ENCODE results near the gene CCDC34.

Gene CCDC34

DNA sequence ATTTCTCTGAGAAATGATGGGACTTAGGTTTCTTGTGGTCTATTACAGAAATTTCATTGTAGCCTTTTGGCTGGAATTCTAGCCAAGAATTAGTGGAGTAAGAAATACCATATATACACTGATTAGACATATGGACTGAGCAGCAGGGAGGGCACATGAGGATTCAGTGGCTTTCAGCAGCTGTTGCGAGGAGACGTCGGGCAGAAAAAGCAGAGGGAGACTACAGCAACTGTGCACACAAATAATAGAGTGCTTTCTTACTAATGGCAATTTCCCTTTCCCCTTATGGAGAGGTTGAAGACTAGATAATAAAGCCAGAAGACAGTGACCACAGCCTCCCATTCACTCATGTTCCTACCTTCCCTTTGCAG lies 35.4 kb upstream of the CCDC34 start:
- TF ChIP-seq GATA2 (IDR thresholded peaks at IDR 0.05; ENCODE audit: low read depth, low read length) (no peak), GATA3 (IDR thresholded peaks at IDR 0.05; ENCODE audit: low read depth, low read length) (no peak)

DNA sequence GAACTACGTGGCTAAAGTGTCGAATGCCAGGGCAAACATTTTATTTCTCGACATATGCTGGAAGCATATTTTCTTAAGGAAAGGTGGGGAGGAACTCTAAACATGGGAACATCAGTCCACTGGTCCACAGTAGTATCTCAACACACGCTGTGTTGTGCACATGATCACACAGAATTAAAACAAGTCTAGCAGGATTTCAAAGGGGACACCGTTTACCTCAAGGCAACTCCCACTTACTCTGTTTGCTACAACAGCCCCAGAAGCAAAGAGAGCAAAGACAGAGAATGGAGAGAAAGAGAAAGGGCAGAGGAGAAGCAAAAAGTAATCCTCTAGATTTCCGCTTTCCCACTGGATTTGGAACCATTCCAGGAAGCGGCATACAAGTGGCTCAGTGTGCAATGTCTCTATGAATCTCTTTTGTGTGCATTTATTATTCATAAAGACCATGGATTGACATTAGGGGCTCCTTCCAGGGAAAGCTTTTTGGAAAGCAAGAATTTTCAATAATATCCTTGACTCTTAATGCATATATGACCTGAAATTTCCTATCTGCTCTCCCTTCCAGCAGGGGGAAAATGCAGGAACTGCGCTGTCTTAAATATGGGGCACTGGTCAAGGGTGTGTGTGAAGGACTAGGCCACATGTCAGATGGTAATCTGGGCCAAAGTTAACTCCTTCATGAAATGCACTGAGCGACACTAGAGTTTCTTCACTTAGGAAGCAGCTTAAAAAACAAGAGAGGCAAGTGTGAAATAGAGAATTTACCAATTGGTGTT lies 34.8 kb upstream of the CCDC34 start:
- TF ChIP-seq GATA2 (IDR thresholded peaks at IDR 0.05; ENCODE audit: low read depth, low read length) (no peak), GATA3 (IDR thresholded peaks at IDR 0.05; ENCODE audit: low read depth, low read length) (no peak)

DNA sequence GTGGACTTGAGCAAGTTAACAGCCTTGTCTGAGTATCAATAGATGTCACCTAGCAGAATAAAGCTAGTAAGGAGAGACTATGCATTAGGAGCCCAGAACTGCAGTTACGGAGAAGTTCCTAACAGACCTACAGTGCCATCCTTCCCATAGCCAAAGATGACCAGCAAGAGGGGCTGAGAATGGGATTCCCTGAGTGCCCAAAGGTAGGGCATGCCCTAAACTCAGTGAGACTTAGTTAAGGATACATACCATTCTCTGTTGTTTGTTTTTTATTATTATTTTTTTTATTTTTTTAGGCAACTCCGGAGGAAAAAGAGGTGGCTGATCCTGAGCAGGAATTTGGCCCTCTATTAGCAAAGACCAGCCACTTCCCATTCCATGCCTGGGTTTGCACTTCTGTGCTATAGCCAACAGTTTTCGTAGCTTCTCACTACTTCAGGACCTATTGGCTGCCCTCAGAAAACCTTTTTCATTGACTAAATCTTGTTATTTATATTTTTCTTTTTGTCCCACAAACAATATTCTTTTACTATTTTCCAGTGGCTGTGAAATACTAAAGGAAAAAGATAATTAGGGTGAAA lies 33.3 kb upstream of the CCDC34 start:
- no peak for TF ChIP-seq GATA2 (IDR thresholded peaks at IDR 0.05; ENCODE audit: low read depth, low read length)
- TF ChIP-seq GATA3 (IDR thresholded peaks at IDR 0.05; ENCODE audit: low read depth, low read length): no peak

DNA sequence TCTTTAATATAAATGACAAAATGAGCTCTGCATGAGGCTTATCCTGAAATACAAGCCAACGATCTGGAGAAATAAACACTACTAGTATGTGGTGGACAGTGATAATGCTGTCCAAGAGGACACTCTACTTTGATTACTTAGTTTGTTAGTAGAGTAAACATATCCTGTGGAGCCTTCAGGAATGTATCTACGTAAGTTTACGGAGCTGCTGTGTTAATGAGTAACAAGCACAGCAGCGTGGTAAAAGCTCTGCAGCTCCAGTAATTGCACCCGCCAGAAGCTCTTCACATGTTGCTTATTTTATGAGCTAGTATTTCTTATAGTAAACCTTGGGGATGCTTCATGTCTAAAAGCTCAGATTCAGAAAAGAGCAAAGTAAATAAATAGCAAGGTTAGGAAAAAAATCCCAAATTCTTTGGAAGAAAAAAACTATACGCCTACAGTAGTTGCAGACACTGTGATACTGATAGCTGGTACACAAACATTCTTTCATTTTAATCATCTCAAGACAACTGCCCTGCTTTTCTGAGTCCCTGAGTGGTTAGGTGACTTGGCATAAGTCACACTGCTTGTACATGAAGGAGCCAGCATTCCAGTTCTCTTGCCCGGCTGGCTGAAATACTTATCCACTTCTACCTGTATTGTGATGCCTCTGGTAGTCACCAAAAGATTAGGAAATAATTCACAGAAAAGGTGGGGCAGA lies 32.7 kb upstream of the CCDC34 start:
- TF ChIP-seq GATA3 (IDR thresholded peaks at IDR 0.05; ENCODE audit: low read depth, low read length) (no peak), GATA2 (IDR thresholded peaks at IDR 0.05; ENCODE audit: low read depth, low read length) (no peak)

DNA sequence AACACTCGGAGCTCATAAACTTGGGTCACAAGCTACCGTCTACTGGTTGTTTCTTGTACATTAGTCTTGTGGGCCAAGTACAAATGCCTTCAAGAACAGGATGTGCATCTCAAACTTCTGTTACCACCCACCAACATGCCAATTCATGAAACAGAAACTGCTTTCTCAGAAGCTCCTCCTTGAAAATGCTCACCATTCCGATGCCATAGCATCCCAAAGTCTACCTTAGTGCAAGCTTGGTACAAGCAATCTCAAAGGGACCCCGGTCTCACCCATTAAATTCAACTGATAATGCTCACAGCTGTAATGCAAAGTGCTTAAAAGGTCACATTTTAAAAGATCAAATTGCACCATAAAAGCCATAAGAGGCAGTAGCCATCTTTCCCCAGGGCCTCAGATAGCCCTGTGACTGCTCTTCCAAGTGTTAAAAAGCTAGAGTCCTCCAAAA lies 31.8 kb upstream of the CCDC34 start:
- TF ChIP-seq GATA3 (IDR thresholded peaks at IDR 0.05; ENCODE audit: low read depth, low read length) (no peak), GATA2 (IDR thresholded peaks at IDR 0.05; ENCODE audit: low read depth, low read length) (no peak)

DNA sequence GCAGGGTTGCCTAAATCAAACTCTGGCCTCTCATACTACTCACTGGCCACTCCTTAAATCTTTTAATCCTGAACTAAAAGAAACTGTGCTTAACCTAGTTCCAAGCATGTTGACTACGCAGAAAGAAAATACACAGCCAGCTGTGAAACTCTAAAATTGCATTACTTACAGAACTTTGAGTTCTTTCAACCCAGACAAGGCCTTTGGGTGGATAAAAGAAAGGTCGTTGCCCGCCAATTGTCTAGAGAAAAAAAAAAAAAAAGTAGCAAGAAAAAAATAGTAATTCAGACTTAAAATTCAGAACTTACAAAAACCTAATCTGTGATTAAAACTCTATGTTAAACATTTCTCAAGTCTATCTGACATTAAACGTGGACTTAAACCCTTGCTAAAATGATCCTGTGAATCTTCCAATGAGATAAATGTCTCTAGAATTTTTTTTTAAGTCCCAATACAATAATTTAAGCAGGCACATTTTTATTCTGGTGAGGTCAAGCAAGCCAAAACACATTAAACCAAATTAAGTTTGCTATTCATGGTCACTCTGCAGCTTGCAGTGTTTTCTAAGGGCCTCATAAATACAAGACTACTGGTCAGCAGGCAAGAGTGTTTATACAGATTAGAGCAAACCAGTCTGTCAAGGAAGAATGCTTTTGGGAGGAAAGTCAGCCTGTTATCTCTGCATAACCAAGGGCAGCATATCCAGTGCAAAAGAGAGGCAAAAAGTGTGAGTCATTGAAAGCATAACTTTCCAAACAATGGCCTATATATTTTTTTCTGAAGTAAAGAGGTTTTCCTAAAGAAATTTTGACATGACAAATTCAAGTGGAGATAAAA lies 29.5 kb upstream of the CCDC34 start:
- TF ChIP-seq GATA3 (IDR thresholded peaks at IDR 0.05; ENCODE audit: low read depth, low read length): no peak
- no peak for TF ChIP-seq GATA2 (IDR thresholded peaks at IDR 0.05; ENCODE audit: low read depth, low read length)

DNA sequence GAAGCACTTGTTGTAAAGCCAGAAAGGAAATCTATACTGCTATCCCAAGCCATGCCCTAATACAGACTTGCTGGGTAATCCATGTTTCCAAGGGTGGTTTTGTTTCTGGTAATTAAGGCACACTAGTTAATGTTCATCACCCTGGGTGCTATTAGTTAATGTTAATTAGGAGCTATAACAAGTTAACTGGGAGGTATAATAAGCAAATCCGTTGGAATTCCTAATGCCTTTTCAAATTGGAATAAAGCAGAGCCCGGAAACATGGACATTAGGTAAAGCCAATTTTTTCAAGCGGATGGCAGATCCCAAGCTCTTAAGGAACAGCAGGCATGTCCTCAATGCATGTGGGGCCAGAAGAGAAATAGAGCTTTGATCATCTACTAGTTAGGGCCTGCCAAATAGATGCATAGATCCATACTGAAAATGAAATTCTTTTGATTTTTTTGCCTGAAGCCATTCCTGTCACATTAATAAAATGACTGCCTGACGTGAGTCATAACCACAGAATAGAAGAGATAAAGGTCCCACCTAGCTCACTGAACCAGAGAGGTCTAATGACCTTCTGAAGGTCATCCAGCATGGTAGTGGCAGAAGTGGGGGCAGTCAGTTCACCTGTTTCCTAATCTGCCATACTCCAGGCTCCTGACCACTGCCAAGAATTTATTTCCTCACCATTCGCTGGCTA lies 28.5 kb upstream of the CCDC34 start:
- no peak for TF ChIP-seq GATA2 (IDR thresholded peaks at IDR 0.05; ENCODE audit: low read depth, low read length)
- TF ChIP-seq GATA3 (IDR thresholded peaks at IDR 0.05; ENCODE audit: low read depth, low read length): no peak

DNA sequence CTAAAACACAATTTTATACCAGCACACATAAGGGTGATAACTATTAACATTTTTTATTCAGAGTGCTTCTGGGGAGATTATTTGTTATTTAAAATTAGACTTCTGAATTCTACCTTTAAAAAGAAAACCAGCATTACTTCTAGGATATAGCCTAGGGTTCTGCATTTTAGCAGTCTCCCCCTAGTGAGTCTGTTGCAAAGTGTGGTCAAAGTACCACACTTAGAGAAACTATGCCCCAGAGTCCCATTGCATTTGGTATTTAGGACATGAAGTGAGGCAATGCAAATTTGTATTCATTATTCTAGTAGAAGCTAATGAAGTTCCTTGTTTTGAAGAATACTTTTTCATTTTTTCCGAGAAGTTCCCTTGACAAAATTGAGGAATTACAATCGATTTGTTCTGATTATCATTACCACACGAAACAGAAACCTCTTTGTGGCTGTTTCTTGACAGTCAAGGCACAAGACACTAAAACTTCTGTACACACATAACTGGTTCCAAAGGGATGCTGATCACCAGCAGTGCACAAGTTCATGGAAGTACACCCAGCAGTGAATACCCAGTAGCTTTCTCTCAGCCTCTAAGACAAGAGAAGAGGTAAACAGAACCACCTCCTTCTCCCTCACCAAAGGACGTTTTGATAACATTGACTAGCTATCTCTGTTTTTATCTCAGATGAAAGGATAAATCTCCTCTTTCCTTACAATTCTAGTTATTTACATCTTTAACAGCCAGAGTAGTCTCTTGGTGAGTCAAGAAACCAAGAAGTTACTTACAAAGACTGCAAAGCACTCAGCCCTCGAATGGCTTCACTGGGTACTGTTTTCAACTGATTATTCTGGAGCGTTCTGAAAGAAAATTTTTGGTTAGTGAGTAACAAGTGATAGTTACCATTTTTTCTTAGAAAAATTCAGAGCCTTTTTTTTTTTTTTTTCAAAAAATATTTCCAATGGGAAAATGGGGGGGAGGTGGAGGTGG lies 27.6 kb upstream of the CCDC34 start:
- no peak for TF ChIP-seq GATA3 (IDR thresholded peaks at IDR 0.05; ENCODE audit: low read depth, low read length)
- no peak for TF ChIP-seq GATA2 (IDR thresholded peaks at IDR 0.05; ENCODE audit: low read depth, low read length)

DNA sequence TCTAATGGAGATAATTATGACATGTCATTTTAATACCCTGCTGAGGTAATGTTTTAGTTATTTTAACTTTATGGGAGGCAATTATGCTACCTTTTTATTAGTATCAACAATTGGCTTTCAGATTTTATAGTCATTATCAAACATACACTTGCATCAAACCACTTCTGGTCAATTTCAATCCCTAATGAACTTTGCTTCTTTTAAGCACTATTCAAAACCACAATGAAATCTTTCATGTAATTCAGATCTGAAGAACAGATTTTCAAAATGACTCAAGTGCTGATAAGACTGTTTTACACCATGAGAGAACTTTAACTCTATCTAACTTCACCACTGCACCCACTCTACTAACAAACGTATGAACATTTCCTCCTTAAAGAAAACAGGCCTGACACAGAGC lies 25.9 kb upstream of the CCDC34 start:
- TF ChIP-seq GATA3 (IDR thresholded peaks at IDR 0.05; ENCODE audit: low read depth, low read length) (no peak), GATA2 (IDR thresholded peaks at IDR 0.05; ENCODE audit: low read depth, low read length) (no peak)

DNA sequence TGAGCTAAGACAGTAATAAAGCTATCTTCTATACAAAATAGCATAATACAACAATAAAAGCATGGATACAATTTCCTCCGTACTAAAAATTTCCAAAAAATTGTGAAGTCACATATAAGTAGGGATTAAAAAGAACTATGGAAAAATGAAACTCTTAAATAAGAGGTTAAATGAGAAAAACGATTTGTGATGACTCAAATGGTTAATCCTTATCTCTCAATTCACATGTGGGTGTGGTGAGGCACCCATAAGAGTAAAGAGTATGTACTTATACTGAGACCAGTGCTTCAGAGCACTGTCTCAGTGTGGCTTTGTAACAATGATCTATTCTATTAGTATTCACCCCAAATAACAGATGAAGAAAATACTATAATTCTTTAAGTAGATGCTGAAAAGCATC lies 25.0 kb upstream of the CCDC34 start:
- TF ChIP-seq GATA2 (IDR thresholded peaks at IDR 0.05; ENCODE audit: low read depth, low read length) (no peak), GATA3 (IDR thresholded peaks at IDR 0.05; ENCODE audit: low read depth, low read length) (no peak)

DNA sequence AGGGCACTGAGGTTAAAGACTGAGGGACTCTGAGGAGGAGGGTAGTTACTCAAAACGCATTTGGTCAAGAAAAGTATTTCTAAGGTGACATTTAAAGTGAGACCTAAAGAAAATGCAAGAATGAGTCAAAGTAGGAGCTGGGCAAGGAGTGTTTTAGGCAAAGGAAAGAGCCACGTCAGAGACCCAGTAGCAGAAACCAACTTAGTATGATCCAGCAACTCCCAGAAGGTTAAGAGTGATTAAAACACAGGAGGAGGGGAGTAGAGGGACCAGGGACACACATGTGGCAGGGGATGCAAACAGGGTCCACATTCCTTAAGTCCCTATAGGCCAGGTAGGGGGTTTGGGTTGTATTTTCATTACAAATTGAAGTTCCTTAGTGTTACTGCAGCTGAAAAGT lies 24.3 kb upstream of the CCDC34 start:
- TF ChIP-seq GATA3 (IDR thresholded peaks at IDR 0.05; ENCODE audit: low read depth, low read length): no peak
- no peak for TF ChIP-seq GATA2 (IDR thresholded peaks at IDR 0.05; ENCODE audit: low read depth, low read length)

DNA sequence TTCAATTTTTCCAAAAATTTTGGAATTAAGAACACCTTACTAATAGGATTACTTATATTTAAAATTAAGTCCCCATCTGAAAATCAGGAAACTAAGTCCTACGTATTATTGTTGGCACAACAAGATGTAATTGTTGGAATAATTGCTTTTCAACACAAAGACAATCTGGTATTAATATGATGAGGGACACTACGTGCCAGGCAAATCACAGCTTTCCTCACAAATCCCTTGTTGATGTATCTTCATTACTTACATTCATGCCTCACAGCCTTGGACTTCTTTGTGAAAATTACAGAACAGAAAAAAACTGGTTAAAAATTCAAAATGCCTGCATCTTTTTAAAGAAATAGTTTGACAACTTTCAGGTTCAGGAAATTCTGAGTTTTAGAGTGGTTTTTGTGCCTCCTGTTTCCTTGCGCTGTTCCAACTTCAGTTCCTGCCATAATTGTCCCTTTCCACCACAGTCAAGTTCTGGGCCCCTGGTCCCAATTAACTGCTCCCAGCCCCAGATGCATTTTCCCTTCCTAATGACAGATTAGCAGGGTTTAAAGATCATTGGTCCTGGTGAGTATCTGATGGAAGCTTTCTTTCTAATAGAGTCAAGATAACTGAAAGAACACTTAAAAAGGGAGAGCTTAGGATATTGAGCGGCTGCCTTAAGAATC lies 23.3 kb upstream of the CCDC34 start:
- TF ChIP-seq GATA3 (IDR thresholded peaks at IDR 0.05; ENCODE audit: low read depth, low read length): no peak
- no peak for TF ChIP-seq GATA2 (IDR thresholded peaks at IDR 0.05; ENCODE audit: low read depth, low read length)

Data from SH-SY5Y (cell line).